IPS DF 19.7 (cell line): ENCODE results near the gene CEP85.

Experiments used
- DNase-seq: peaks from one replicate; pipeline ENCODE4 v3.0.0-alpha.2; 2013; ENCODE audit warnings: low read depth, low spot score

Gene CEP85, protein sequence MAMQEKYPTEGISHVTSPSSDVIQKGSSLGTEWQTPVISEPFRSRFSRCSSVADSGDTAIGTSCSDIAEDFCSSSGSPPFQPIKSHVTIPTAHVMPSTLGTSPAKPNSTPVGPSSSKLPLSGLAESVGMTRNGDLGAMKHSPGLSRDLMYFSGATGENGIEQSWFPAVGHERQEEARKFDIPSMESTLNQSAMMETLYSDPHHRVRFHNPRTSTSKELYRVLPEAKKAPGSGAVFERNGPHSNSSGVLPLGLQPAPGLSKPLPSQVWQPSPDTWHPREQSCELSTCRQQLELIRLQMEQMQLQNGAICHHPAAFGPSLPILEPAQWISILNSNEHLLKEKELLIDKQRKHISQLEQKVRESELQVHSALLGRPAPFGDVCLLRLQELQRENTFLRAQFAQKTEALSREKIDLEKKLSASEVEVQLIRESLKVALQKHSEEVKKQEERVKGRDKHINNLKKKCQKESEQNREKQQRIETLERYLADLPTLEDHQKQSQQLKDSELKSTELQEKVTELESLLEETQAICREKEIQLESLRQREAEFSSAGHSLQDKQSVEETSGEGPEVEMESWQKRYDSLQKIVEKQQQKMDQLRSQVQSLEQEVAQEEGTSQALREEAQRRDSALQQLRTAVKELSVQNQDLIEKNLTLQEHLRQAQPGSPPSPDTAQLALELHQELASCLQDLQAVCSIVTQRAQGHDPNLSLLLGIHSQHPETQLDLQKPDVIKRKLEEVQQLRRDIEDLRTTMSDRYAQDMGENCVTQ

DNA sequence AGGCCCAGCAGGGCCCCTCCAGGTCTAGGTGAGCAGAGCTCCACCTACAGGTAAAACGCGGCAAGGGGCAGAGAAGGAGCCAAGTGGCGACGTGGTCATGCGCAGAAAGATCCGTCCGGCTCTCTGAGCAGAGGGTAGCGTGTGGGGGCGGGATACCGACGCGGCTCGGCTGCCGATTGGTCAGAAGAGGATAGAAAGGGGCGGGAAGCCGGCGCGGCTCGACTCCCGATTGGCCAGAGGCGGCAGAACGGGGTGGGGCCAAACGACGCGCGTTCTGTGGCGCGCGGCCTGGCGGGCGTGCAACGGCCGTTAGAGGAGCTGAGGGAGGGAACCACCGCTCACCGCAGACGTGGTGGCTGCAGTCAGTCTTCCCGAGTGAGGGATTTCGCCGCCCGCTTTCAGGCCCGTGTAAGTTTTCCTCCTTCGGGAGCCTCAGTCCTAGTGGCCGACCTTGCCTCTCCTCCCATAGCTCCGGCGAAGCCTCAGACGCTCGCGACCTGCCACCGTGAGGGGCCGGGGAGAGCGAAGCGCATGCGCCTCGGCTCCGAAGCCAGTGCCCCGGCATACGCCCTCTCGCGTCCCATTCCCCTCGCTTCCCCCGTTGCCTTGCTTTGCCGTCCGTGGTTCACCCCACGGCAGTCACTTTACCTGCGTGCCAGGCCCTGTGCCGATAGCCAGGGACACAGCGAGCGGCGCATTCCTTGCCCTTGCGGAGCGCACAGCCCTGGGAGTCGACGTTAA lies at the start of gene CEP85:
Gene CEP85, plus strand, starts transcription at position 298 of the 741 bp plus-strand sequence. CDS start 5,584 bp downstream, outside the sequence.
- DNase-seq: peak; percentile 90

DNA sequence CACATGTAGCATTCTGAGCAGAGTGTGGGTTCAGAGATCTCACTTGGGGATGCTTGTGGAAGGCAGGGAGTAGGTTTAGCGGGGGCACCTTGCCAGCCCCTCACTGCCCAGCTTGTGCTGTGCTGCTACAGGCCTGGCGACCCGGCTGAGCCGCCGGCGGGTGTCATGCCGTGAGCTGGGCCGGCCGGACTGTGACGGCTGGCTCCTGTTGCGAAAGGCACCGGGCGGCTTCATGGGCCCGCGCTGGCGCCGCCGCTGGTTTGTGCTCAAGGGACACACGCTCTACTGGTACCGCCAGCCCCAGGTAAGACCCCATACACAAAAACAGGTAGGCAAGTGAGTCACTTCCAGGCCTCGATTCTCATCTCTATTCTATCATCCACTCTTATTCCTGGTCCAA lies 49.1 kb upstream of the CEP85 start:
- no peak for DNase-seq

DNA sequence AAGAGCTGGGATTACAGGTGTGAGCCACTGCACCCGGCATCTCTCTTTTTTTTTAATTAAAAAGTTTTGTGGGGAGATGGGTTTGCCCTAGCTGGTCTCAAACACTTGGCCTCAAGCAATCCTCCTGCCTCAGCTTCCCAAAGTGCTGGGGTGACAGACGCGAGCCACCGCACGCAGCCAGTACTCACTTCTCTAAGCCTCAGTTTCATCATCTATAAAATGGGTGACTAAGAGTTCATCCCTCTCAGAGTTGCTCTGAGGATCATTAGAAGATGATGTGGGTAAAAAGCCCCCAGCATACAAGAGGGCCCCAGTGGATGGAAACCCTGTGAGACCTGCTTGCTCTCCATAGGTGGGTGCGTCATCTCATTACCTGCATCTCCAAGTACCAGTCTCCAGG lies 46.1 kb upstream of the CEP85 start:
- DNase-seq: no peak

DNA sequence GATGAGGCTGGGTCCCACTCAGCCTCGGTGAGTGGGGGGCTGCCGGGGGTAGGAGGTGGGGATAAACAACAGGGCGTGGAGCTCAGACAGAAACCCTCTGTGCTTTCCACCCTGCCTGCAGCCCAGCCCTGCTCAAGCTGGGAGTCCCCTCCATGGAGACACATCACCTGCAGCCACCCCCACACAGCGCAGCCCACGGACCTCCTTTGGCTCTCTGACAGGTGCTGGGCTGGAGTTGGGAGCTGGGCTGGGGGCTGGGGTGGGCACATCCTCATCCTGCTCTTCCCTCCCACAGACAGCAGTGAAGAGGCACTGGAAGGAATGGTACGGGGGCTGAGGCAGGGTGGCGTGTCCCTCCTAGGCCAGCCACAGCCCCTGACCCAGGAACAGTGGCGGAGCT lies 45.5 kb upstream of the CEP85 start:
- no peak for DNase-seq

DNA sequence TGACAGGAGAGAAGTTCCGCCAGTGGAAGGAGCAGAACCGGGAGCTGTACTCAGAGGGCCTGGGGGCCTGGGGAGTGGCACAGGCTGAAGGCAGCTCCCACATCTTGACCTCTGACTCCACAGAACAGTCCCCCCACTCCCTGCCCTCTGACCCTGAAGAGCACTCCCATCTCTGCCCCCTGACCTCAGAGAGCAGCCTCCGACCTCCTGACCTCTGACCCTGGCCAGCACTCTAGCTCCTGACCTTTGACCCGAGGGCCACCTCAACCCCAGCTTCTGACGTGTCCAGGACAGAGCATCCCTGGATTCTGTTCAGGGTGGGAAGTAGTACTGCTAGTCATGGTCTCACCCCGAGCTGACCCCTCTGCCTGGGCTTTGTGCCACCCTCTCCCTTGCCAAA lies 44.7 kb upstream of the CEP85 start:
- DNase-seq: no peak

DNA sequence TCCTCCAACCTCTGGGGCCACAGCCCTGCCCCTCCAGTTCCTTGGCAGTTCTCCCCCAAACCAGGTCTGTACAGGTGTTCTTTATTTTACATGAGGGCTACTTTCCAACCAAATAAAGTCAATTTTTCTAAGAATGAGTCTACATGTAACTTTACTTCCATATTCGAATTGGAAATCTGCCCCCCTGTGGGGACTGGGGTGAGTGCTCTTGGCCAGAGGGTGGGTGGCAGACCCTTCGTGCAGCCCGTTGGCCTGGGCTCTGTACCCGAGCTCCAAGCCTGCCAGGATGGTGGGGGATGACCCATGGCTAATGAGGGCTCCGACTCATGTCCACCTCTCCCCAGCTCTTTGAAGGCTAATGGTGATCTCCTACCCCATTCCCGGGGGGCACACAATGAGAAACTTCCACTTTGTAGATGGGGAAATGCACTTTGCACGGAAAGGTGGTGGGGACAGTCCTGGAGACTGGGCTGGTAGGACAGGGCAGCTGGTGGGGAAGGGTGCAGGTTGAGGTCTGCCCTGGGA lies 44.2 kb upstream of the CEP85 start:
- DNase-seq: no peak

DNA sequence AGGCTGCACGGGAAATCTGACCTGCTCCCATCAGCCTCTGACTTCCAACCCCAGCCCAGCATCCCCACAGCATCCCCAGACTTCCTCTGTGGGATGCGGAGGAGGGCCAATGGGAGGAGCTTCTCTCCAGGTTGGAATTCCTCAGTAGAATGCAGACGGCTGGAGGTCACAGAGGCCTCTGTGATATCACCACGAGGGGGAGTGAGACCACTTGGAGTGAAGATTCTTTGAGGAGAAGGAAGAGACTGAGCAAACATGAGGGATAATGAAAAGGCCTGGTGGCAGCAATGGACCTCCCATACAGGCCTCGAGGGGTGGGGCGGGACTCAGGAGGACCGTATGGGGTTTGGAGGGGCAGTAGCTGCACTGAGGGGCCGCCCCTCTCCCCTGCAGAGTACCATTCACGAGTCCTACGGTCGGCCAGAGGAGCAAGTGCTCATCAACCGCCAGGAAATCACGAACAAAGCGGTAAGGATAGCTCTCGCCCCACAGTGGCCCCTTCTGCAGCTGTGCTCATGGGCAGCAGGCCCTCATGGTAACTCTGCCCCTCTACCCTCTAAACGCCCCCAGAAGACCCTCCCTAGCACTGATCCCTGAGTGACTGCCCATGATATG lies 43.5 kb upstream of the CEP85 start, which contains the start of gene CATSPER4:
Gene CATSPER4, plus strand, starts transcription at position 230 of the 615 bp plus-strand sequence. Its CDS starts 26 bp downstream, at position 256.
- peak; percentile 88 for DNase-seq

DNA sequence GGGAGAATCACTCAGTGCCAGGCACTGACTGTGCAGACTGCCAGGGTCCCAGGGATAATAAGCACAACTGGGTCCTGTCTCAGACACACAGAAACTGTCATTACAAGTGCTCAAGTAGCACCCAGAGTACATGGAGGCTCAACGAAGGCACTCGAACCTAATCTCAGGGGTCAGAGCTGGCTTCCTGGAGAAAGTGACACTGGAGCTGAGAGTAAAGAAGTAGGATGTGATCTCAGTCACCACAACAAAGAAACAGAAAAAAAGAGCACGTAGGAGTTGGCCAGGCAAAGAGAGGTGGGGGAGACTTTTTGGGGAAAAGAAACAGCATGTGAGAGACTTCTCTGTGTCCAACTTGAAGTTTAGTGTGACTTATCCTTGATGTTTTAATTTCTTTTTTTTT lies 42.3 kb upstream of the CEP85 start:
- no peak for DNase-seq

DNA sequence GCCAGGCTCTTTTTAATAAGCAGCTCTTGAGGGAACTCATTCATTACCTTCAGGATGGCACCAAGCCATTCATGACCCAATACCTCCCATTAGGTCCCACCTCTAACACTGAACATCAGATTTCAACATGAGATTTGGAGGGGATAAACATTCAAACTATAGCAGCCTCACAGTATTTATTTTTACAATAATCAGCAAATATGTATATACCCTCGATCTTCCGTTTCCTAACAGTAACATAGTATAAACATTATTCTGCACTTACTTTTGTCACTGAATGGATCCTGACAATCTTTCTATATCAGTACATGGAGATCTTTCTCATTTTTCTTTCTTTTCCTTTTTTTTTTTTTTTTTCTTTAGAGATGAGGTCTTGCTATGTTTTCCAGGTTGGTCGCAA lies 38.2 kb upstream of the CEP85 start:
- DNase-seq: no peak

DNA sequence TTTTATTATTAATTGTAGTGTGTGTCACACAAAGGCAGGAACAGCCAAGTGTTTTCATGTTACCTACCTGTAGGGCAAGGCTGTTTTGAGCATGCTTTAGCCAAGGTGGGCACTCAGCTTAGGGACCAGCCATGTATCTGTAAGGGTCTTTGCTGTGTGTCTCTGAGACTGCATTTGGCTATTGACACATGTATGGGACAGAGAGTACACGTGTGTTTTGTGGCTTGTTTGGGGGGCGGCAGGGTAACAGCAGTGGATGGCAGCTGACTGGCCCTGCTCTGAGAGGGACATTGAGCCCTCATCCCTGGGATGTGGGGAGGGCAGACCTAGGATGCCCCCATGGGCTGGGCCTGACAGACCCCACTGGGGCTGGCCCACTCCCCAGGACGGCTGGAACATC lies 36.7 kb upstream of the CEP85 start:
- DNase-seq: no peak

DNA sequence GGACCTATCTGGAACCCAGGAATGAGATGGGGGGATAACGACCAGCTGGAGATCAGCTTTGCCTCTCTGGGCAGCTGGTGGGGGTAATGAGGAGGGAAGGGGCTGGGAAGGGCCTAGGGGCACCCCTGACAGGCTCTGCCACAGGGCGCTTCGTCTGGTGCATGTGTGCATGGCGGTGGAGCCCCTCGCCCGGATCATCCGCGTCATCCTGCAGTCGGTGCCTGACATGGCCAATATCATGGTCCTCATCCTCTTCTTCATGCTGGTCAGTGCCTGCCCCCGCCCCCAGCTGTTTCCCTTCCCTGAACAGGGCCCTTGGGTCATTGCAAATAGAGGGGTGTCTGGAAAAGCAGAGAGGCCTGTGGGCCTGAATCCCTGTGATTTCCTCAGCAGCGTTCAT lies 36.2 kb upstream of the CEP85 start:
- DNase-seq: no peak

DNA sequence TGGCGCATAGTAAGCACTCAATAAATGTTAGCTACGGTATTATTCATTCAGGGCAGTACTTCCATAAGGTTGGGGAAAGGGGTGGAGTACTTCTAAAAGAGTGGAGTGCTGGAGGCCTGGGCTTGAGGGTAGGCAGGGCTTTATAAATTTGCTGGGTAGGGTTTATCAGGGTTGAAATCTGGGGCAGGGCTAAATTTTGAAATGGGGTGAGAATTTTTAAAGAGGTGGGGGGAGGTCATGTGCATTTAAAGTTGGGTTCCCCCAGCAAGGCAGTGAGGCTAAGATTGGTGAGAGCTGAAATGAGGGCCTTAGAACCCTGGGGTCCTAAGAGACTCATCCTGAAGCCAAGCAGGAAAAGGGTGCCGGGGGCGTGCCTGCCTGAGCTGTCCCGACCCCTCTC lies 33.6 kb upstream of the CEP85 start:
- no peak for DNase-seq

DNA sequence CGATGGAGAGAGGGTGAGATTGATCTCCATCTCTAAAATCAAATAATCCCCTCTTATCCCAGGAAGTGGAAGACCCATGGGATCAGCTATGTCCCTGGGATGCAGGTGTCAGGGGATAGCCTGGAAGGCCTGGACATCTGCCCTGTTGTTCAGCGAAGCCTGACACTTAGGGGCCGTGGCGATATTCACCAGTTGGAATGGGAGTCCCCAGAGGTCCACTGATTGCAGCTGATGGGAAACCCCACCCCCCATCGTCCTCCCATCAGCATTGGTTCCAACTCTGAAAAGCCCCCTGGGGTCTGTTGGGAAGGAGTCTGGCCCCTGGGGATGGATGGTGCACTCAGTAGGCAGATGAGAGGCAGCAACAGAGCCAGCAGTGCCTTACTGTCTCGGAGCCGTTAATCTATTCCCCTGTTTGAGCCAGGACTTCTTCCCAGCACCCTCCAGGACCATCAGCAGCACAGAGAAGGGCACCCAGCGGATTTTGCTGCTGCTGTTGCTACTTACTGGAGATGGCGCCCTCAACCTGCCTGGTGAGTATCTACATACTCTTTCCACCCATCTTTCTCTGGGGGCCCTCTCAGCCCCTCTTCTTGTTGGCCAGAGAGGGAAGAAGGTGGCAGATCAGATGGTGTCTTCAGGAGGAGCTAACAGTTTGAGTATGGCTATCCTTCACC lies 30.2 kb upstream of the CEP85 start:
- no peak for DNase-seq

DNA sequence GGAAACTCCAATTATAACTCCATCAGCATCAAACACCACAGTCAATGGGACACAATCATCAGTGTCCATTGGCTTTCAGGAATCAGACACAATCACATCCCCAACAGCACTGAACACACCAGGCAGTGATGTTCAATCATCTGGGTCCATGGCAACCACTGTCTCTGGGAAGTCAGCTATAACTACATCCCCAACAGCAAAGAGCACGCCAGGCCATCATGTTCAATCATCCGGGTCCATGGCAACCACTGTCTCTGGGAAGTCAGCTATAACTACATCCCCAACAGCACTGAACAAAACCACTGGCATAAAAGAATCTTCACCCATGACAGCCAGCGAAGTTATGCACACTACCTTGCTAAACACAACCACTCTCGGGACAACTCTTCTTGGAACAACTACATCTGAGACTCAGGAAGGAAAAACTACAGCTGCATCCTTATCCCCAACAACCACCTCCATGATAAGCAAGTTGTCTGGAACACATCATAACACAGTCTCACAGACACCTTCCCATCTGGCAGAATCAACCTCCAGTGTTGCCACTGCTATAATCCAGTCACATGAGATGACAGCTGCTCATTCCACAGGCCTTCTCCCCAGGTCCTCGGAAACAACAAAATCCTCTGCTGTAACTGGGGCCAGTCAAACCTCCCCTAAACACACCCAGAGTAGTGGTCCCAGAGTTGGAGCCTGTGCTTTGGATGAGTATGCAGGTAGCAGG lies 23.7 kb upstream of the CEP85 start:
- no peak for DNase-seq

DNA sequence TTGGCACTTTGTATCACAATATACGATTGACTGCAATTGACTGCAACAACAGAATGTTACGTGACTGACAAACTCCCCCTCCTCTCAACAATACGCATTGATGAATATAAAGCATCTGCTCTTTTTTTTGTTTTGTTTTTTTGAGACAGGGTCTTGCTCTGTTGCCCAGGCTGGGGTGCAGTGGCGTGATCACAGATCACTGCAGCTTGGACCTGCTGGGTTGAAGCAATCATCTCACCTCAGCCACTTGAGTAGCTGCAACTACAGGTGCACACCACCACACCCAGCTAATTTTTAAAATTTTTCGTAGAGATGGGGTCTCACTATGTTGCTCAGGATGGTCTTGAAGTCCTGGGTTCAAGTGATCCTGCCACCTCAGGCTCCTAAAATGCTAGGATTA lies 21.3 kb upstream of the CEP85 start:
- DNase-seq: no peak

DNA sequence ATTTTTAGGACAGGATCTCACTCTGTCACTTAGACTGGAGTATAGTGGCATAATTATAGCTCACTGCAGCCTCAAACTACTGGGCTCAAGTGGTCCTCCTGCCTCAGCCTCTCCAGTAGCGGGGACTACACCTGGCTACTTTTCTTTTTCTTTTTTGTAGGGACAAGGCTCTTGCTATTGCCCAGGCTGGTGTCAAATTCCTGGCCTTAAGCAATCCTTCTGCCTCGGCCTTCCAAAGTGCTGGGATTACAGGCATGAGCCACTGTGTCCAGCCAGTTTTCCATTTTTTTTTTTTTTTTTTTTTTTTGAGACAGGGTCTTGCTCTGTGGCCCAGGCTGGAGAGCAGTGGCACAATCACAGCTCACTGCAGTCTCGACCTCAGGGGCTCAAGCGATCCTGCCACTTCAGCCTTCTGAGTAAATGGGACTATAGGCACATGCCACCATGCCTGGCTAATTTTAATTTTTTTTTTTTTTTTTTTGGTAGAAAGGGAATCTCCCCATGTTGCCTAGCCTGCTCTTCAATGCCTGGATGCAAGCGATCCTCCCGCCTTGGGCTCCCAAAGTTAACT lies 20.6 kb upstream of the CEP85 start:
- no peak for DNase-seq

DNA sequence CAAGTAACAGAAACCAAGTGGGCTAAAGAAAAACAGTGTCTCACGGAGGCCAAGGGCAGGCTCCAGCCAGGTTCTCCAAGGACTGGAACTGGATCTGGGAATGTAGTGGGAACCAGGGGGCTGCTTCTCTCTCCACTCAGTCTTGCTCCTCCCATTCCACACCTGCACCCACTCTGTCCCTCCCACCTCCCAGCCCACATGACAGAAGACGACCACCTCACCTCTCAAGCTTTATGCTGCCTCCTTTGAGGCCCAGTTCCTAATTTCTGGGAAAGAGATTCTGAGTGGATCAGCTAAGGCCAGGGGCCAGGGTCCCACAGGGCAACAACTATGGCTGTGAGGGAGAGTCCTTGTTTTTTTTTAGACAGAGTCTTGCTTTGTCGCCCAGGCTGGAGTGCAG lies 18.8 kb upstream of the CEP85 start:
- DNase-seq: no peak

DNA sequence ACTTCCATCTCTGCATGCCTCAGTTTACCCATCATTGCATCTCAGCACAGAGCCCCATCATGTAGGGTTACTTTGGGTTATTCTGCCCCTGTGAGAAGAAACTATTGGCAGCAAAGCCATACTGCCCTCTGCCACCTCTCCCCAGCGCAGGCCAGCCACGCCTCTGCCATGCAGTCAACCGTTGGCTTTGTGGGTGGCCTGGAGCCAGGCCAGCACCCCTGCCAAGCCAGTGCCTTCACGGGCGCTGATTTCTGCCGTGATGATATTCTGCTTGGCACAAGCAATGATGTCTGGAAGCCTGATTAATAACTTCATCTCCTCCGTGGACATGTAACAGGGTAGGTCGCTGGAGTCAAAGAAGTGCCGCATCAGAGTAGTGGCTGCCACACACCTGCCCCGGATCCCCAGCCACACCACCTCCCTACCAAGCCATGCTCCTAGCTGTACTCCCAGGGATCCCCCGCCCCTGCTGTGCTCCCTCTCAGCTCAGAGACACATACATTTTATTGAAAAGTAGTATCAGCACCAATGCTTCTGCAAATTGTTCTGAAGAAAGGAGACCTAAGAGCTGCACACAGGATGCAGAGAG lies 15.0 kb upstream of the CEP85 start:
- no peak for DNase-seq

DNA sequence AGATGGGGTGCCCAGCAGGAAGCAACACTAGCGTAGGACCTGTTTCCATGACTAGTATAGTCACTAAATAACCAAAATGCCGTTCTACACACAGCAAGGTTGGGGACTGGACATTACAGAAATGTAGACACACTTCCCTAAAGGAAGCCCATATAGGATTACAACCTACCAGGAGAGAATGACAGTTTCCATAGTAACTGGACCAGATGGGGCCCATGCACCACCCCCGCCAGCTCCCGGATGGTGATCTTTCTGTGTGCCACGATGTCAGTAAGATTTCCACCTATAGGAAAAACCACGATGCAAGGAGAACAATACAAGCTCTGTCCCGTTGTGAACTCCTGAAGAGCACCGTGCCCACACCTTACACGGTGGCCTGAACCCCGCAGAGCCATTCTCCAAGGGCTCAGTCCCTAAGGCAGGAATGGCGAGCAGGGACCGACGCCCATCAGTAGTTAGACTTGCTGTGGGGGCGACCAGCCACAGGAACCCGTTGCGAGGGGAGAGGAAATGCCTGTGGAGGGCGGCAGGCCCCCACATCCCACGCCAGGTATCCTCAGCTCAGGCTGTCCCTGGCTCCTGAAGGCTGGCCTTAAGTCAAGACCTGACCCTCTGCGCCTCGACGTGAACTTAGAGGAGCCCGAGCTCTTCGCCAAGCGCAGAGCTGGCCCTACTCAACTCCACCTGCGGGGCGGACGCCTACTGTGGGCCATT lies 13.6 kb upstream of the CEP85 start:
- DNase-seq: no peak
